Spinal cord (tissue), 10 donors: ENCODE results near the gene SLC16A4. TPM values are rescaled to one million over a fixed set of nuclear protein-coding genes. Genes with fewer than 3 reads are reported as not detected.
"Not testable (repeated sequence)": the region's sequence is repeated elsewhere in the genome, so short reads cannot be mapped to it uniquely, and the experiment has no call there.

Experiments used
- DNase-seq, 6 donors: peaks; one replicate each; pipeline versions ENCODE4 v3.0.0 to v3.0.0-alpha.2; 2013 to 2015; ENCODE audit warnings: low spot score in 6 of 6, low read depth in 4 of 6
- H3K27ac ChIP-seq: one replicate; pipeline ENCODE4 v1.5.1; 2013; ENCODE audit warnings: low read depth, low read length, control low read depth
- H3K27me3 ChIP-seq: one replicate; pipeline ENCODE4 v1.6.1; 2013; ENCODE audit warnings: low read length; ENCODE audit not compliant: control insufficient read depth, insufficient read depth
- H3K36me3 ChIP-seq: one replicate; pipeline ENCODE4 v1.6.1; 2013; ENCODE audit warnings: low read length; ENCODE audit not compliant: control insufficient read depth, insufficient read depth
- H3K4me1 ChIP-seq: one replicate; pipeline ENCODE4 v1.6.1; 2013; ENCODE audit warnings: low read length; ENCODE audit not compliant: control insufficient read depth, insufficient read depth
- H3K4me3 ChIP-seq: one replicate; pipeline ENCODE4 v1.5.1; 2013; ENCODE audit warnings: low read depth, low read length, control low read depth
- H3K9me3 ChIP-seq: one replicate; pipeline ENCODE4 v1.6.1; 2013; ENCODE audit warnings: low read length; ENCODE audit not compliant: control insufficient read depth, insufficient read depth
- WGBS: methylation state at CpG from one replicate; pipeline ENCODE4 v1.1.5; 2013; ENCODE audit warnings: missing lambda C conversion rate; ENCODE audit not compliant: insufficient coverage; 5-methylcytosine and 5-hydroxymethylcytosine counted together
- polyA plus RNA-seq, 2 donors: library from polyadenylated mRNA; unstranded; fragments of 120-200 nt; gene quantifications; one replicate each; pipeline ENCODE4 v1.2.1, GENCODE V29; 2013; ENCODE audit not compliant: insufficient read length in 2 of 2
- total RNA-seq, 2 donors: library from RNA; depleted of rRNA in 1 of 2; stranded (reverse); fragments of 120-200 nt in 1 of 2; fragments of >200 nt in 1 of 2; gene quantifications; one replicate each; pipeline versions ENCODE4 v1.2.3 to v1.2.4, GENCODE V29; 2013 to 2014
- donor health status: healthy.

The SLC16A4 gene
- total and polyA plus RNA-seq, 4 donors = 7.7 to 27.5 (median 16.8) TPM

DNA sequence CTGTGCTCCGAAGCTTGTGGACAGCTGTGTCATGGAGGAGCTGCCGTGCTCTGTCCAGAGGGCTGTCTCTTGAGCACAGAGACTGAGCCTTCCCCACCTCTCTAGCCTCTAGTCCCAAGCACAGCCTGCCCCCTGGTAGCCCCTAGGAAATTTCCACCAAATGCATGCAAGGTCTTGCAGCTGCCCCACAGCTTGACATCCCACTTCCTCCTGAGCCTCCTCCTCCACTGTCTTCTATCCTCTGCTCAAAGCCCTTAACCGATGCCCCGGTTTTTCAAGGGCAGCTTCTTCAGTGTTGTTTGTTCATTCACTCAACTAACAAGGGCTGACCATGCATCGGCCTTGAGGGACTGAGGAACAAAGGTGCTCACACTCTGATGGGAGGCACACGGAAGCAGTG, 39.5 kb upstream of the SLC16A4 start:
- peaks cover 6% of the 10 kb centered on the region for H3K27me3 ChIP-seq
- WGBS = 70% methylated on average over 4 of the region's 6 CpGs

DNA sequence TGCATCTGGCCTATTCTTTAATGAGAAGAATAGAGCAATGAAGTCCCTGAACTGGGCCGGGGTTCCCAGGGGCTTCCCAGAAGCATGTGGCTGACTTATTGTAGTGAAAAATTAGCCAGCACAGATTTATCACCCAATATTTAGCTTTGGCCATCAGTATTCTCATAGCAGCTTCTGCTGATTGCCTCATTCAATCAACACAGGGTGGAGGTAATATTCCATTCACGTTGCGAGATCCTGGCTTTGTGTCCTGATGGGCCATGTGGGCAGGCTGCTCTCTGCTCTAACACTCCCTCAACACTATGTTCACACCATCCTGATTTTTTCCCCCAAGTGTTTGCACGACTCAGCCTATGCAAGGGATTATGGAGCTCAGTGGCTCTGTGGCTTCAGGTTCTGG, 38.1 kb upstream of the SLC16A4 start:
- H3K36me3 ChIP-seq = no peaks in the 10 kb centered on the region
- no peaks in the 10 kb centered on the region for H3K9me3 ChIP-seq
- H3K4me1 ChIP-seq = peaks cover 25% of the 10 kb centered on the region
- no CpG with 5 or more reads among the region's 4 CpGs for WGBS
- H3K27ac ChIP-seq = no peak overlapping the region
- H3K4me3 ChIP-seq = no peak overlapping the region
- DNase-seq = peak in 2 of 6 donors; percentile 18 to 62
- peaks cover 6% of the 10 kb centered on the region for H3K27me3 ChIP-seq

More for the DNA sequence above, 39.5 kb upstream of the SLC16A4 start:
- H3K4me1 ChIP-seq = peaks cover 15% of the 10 kb centered on the region
- no peak overlapping the region for H3K27ac ChIP-seq
- H3K9me3 ChIP-seq = no peaks in the 10 kb centered on the region
- no peak for DNase-seq
- H3K36me3 ChIP-seq = no peaks in the 10 kb centered on the region
- no peak overlapping the region for H3K4me3 ChIP-seq

DNA sequence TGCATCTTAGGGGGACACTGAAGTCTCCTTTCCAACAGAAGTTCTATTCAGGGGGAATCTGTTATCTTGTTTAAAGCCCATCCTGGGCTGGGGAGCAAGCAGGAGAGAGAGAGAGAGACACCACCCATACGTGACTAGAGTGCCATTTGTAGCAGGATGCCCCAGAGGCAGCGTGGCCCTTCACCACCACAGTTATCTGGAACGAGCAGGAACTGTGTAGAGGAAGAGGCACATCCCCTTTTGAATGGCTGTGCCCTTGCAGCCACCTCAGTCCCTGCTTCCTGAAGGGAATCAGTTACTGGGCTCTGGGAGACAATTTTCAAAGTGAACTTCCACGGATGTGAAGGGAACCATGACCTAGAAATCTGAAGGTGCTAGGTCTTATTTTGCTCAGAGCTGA, 36.0 kb upstream of the SLC16A4 start:
- H3K27ac ChIP-seq = no peak overlapping the region
- no peak overlapping the region for H3K4me3 ChIP-seq
- WGBS = 50% methylated on average over 3 of the region's 4 CpGs
- no peak for DNase-seq
- H3K9me3 ChIP-seq = no peaks in the 10 kb centered on the region
- peaks cover 6% of the 10 kb centered on the region for H3K27me3 ChIP-seq
- peaks cover 19% of the 10 kb centered on the region for H3K4me1 ChIP-seq
- no peaks in the 10 kb centered on the region for H3K36me3 ChIP-seq

DNA sequence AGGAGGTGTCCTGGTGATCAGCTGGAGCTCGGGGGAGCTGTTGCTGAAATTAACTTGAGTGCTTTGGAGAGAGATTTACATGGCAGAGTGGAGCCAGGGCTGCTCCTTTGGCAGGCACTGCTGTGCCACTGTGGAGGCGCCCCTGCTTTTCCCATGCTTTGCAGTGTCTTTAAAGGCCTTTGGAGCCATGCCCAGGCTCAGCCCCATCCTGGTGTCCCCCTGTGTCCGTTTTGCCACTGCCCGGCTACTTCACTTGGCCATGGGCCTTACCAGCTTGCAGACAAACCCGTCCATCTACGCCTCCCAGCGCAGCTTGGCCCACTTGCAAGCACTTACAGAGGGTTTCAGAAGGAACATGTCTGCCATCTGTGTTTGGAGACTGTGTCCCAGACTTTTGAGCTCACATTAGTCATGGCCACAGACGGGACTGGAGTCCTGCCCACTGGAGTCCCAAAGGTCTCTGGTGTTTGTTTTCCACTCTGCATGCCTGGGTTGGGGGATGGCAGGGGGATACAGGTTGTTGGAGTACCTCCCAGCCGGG, 34.9 kb upstream of the SLC16A4 start:
- DNase-seq = peak; percentile 67 to 92 (median 74)
- 32% methylated on average over 8 of the region's 9 CpGs for WGBS
- no peaks in the 10 kb centered on the region for H3K9me3 ChIP-seq

DNA sequence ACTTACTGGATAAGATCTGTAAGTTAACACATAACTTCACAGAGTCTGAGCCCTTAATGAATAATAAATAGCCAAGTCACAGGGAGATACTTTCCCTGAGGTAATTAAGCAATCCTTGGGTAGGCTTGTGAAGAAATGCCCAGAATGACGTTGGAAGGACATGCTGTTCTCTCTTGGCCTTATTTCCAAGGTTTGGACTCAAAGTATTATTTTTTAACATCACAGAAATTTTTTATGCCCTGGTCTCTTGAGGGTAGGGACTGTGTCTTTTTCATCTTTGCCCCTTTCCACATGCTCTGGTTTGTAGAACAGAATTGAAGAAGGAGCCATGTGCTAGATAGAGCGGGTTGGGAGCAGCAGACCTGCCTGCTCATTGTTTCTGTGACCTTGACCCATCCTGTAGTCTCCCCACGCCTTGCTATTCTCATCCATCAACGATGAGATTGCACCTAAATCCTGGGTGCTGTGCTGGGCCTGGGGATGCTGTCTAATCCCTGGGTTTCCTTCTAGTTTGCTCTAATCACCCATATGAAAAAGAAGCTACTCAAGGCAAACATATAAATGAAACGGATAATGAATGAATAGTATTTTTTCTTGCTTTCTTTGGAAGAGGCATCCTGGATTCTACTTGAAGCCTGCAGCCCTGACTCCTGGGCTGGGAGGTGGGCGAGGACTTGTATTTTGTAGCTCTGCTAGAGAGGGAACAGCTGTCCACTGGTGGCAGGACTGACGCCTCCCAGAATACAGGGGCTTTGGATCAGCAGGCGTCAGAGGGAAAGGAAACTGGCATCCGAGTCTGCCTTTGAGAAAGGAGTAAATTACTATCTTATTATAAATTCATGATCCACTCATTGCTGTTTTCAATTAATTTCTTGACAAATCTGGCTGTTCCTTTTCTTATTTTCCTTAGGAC, 34.1 kb upstream of the SLC16A4 start:
- WGBS = 33% methylated on average over 1 of the region's 9 CpGs
- Histone ChIP-seq H3K4me1 (peaks cover 19% of the 10 kb centered on the region), H3K36me3 (no peaks in the 10 kb centered on the region), H3K4me3 (no peak overlapping the region), H3K27ac (peak overlapping the region; percentile 35), H3K9me3 (no peaks in the 10 kb centered on the region), H3K27me3 (no peaks in the 10 kb centered on the region)
- DNase-seq = no peak

More for the DNA sequence above, 34.9 kb upstream of the SLC16A4 start:
- Histone ChIP-seq H3K4me3 (no peak overlapping the region), H3K36me3 (no peaks in the 10 kb centered on the region), H3K27ac (peak overlapping the region; percentile 38), H3K27me3 (peaks cover 2% of the 10 kb centered on the region), H3K4me1 (peaks cover 19% of the 10 kb centered on the region)

DNA sequence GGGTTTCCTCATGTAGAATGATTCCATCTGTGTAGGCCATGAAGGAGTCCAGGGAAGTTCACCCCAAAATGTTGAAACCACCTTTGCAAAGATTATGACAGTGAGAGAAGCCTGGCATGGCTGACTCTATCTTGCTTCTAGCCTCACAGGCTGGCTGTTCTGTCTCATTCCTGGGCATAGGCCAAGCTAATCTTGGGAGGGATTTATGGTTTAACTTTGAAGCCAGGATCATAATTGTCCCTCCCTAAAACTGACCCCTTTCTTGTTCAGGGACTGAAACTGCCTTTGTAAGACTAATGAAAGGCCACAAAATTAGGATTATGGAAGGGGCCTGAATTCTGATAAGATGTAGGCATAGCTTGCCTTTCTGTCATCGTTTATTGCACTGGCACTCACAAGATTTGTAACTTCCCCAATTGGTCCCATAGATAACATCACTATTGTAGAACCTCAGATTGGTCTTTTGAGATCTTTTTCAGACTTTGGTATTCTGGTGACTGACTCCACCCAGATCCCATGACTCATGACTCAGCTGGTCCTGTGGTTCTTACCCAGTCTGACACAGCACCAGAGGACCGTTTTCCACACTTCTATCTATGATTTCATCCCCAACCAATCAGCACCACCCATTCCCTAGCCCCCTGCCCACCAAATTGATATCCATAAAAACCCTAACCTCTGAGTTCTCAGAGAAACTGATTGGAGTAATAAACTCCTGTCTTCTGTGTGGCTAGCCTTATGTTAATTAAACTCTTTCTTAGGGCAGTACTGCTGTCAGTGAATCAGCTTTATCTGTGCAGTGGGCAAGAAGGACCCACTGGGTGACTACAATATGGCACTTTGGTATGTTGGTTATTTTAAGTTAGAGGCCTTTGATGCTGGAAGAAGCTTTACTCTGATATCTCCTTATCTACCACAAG, 30.3 kb upstream of the SLC16A4 start:
- H3K9me3 ChIP-seq = no peaks in the 10 kb centered on the region
- no peak overlapping the region for H3K27ac ChIP-seq
- H3K4me1 ChIP-seq = peaks cover 18% of the 10 kb centered on the region
- H3K27me3 ChIP-seq = no peaks in the 10 kb centered on the region
- DNase-seq = no peak
- H3K36me3 ChIP-seq = no peaks in the 10 kb centered on the region
- H3K4me3 ChIP-seq = no peak overlapping the region
- 60% methylated on average over 1 of the region's 2 CpGs for WGBS

DNA sequence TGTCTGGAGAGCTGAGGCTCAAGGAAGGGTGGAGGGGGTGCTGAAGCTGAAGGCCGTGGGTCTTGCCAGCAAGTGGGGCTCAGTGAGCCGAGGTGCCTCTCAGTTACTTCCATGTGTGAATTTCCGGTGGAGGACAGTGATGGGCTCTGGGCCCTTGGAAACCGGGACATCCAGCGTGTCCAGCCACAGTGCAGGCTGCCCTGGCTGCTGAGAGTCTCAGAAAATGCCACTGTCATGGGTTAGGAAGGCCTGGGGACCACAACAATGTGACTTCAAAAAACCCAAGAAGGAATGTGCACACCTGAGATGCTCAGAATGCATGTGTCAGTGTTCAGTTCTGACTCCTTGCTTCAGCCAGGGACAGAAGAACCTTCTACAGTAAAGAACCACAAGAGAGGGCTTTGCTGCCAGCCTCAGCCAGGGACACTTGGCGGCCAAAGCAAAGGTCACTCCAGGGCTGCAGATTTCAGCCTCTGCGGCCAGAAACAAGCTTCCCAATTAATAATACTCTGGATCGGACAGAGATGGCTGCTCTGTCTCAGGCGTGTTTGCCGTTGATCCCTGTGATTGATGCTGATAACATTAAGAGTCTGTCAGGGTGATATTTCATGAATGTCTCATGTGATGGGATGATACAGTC, 29.3 kb upstream of the SLC16A4 start:
- Histone ChIP-seq H3K36me3 (no peaks in the 10 kb centered on the region), H3K27me3 (no peaks in the 10 kb centered on the region), H3K4me1 (peaks cover 9% of the 10 kb centered on the region), H3K9me3 (no peaks in the 10 kb centered on the region), H3K4me3 (no peak overlapping the region), H3K27ac (no peak overlapping the region)
- 87% methylated on average over 9 of the region's 10 CpGs for WGBS
- no peak for DNase-seq

DNA sequence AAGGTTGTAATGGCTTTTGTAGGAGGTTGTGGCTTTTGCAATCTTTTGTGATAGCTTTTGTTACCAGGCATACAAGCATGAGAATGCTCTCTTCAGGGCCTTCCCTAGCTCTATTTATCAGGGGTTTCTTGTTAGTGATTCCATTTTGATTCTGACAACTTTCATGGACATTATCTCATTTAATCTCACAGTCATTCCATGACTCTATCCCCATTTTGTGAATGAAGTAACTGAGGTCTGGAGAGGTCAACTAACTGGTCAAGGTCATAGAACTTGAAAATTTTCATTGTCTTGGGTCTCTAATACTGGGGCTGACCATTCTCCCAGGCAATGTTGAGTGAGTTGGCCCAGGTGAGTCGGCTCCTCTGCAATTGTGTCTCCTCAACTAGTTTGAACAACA, 27.9 kb upstream of the SLC16A4 start:
- no peaks in the 10 kb centered on the region for H3K4me1 ChIP-seq
- no peaks in the 10 kb centered on the region for H3K27me3 ChIP-seq
- no peak overlapping the region for H3K4me3 ChIP-seq
- H3K36me3 ChIP-seq = no peaks in the 10 kb centered on the region
- no peak overlapping the region for H3K27ac ChIP-seq
- no peak for DNase-seq
- no peaks in the 10 kb centered on the region for H3K9me3 ChIP-seq
- 92% methylated on average over 1 of the region's 1 CpG for WGBS

DNA sequence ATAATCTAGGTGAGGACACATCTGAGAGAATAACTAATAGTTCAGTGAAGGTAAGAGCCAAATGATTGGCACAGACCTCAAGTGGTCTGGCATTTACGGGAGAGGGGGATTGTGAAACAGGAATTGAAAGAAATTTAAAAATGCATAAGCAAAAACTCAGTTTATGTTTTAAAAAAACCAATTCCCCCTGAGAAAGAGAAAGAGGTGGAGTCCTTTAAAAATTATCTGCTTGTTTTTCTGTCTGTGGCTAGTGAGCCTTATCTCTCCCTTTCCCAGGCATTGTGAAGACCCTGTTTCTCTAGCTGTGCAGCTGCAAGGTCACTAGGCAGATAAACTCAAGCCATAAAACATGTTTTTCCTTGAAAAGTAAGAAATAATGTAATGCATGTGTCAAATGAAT, 22.2 kb upstream of the SLC16A4 start:
- not testable (repeated sequence) for H3K27ac ChIP-seq, H3K4me3 ChIP-seq, DNase-seq, H3K27me3 ChIP-seq, H3K9me3 ChIP-seq, H3K36me3 ChIP-seq, H3K4me1 ChIP-seq
- WGBS = no CpG with 5 or more reads among the region's 1 CpG
